Measurements from ENCODE around the gene LCN2.

Gene LCN2

GRCh38 chr9:128149951-128150593 lies 819 bp downstream of the LCN2 start:
- no peak overlapping the region for H3K4me3 ChIP-seq (ENCODE audit: low read depth, low read length)

GRCh38 chr9:128150594-128151308 lies 1.5 kb downstream of the LCN2 start:
- DNase-seq (ENCODE audit: low read depth) = peak; percentile 37
- TF ChIP-seq CTCF (IDR thresholded peaks at IDR 0.05; ENCODE audit: insufficient read depth, low read depth, low read length, missing control alignments) = peak; percentile 51
- H3K4me3 ChIP-seq (ENCODE audit: low read depth, low read length) = no peak overlapping the region

More at GRCh38 chr9:128149951-128150593, 819 bp downstream of the LCN2 start:
- DNase-seq (ENCODE audit: low read depth) = no peak
- TF ChIP-seq CTCF (IDR thresholded peaks at IDR 0.05; ENCODE audit: insufficient read depth, low read depth, low read length, missing control alignments) = no peak

- no peak for TF ChIP-seq CTCF (IDR thresholded peaks at IDR 0.05; ENCODE audit: insufficient read depth, low read depth, low read length, missing control alignments)
Observed at GRCh38 chr9:128151309-128152132, 2.3 kb downstream of the LCN2 start.

GRCh38 chr9:128152133-128153059 lies 3.1 kb downstream of the LCN2 start:
- no peak overlapping the region for H3K4me3 ChIP-seq (ENCODE audit: low read depth, low read length)
- no peak for TF ChIP-seq CTCF (IDR thresholded peaks at IDR 0.05; ENCODE audit: insufficient read depth, low read depth, low read length, missing control alignments)
- DNase-seq (ENCODE audit: low read depth) = no peak

More at GRCh38 chr9:128151309-128152132, 2.3 kb downstream of the LCN2 start:
- H3K4me3 ChIP-seq (ENCODE audit: low read depth, low read length) = no peak overlapping the region
- DNase-seq (ENCODE audit: low read depth) = no peak

GRCh38 chr9:128153060-128153946 lies 4.0 kb downstream of the LCN2 start:
- no peak for DNase-seq (ENCODE audit: low read depth)
- no peak for TF ChIP-seq CTCF (IDR thresholded peaks at IDR 0.05; ENCODE audit: insufficient read depth, low read depth, low read length, missing control alignments)
- no peak overlapping the region for H3K4me3 ChIP-seq (ENCODE audit: low read depth, low read length)

Measured in GM12865 (cell line).